Lower leg skin (tissue), 4 donors: Measurements from ENCODE around the gene GARIN6. TPM values are rescaled to one million over a fixed set of nuclear protein-coding genes. Genes with fewer than 3 reads are reported as not detected.

Experiments
- DNase-seq, 2 donors: peaks; one replicate each; pipeline ENCODE4 v3.0.0-alpha.2; 2019; ENCODE audit warnings: low spot score in 2 of 2
- H3K4me3 ChIP-seq: fragments of 200-600 bp; sonication (generic); 2 replicates; pipeline ENCODE4 v1.5.1; 2017; ENCODE audit warnings: mild to moderate bottlenecking, low read depth; ENCODE audit not compliant: poor library complexity, severe bottlenecking
- POLR2A ChIP-seq, 2 donors: fragments of 450-650 bp; IDR thresholded peaks; one replicate each; pipeline ENCODE4 v1.6.1; 2016 to 2017; ENCODE audit warnings: antibody characterized with exemption in 2 of 2, mild to moderate bottlenecking in 1 of 2, moderate library complexity in 1 of 2
- WGBS, 2 donors: methylation state at CpG; one replicate each; pipeline ENCODE4 v1.1.5; 2018; 5-methylcytosine and 5-hydroxymethylcytosine counted together
- intact Hi-C: fragments of 100-400 bp; cut with DNase I; formaldehyde crosslinking; loops from one replicate; pipeline ENCODE4 v1.15.0; 2023; ENCODE audit warnings: low total_unique reads
- total RNA-seq, 4 donors: library from RNA; depleted of rRNA; stranded (reverse); fragments of >200 nt; gene quantifications; one replicate each; pipeline ENCODE4 v1.1.0, GENCODE V29; 2016
- TF ChIP-seq, protein P1 (sequence below), 3 donors: fragments of 450-650 bp; IDR thresholded peaks; one replicate each; pipeline ENCODE4 v1.5.1; 2016; ENCODE audit warnings: antibody characterized with exemption in 3 of 3, mild to moderate bottlenecking in 3 of 3, moderate library complexity in 2 of 3

Gene GARIN6
- total RNA-seq, 4 donors from 2014 or later = not detected

DNA sequence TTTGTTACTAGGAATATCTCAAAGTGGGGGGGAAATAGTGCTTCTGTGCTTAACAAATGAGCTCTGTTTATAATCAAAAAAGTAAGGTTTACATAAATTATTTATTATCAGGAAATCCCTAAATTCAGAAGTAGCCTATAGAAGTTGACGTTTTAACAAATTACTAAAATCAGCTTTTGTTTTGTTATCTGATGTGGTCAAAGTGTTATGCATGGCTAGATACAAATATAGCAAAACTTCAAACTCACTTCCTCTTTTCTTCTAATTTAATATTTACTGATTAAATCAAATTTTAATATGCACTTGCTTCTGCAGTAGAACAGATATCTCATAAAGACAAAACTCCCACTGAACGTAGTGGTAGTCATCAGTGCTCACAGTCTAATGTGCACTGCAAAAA is 47.5 kb downstream of the GARIN6 start:
- H3K4me3 ChIP-seq = no peak overlapping the region
- intact Hi-C loops = no loop called here
- TF ChIP-seq POLR2A (IDR thresholded peaks at IDR 0.05) = no peak
- TF ChIP-seq, protein P1, sequence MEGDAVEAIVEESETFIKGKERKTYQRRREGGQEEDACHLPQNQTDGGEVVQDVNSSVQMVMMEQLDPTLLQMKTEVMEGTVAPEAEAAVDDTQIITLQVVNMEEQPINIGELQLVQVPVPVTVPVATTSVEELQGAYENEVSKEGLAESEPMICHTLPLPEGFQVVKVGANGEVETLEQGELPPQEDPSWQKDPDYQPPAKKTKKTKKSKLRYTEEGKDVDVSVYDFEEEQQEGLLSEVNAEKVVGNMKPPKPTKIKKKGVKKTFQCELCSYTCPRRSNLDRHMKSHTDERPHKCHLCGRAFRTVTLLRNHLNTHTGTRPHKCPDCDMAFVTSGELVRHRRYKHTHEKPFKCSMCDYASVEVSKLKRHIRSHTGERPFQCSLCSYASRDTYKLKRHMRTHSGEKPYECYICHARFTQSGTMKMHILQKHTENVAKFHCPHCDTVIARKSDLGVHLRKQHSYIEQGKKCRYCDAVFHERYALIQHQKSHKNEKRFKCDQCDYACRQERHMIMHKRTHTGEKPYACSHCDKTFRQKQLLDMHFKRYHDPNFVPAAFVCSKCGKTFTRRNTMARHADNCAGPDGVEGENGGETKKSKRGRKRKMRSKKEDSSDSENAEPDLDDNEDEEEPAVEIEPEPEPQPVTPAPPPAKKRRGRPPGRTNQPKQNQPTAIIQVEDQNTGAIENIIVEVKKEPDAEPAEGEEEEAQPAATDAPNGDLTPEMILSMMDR (IDR thresholded peaks at IDR 0.05) = no peak
- WGBS, 2 donors = 36 to 64% methylated on average over 2 of the region's 2 CpGs
- DNase-seq = no peak
